ENCODE data around the gene EIF4A3. TPM values are rescaled to one million over a fixed set of nuclear protein-coding genes. Genes with fewer than 3 reads are reported as not detected.

The EIF4A3 gene
- total and polyA plus RNA-seq, 4 donors: 29.0 to 35.1 (median 33.4) TPM

DNA sequence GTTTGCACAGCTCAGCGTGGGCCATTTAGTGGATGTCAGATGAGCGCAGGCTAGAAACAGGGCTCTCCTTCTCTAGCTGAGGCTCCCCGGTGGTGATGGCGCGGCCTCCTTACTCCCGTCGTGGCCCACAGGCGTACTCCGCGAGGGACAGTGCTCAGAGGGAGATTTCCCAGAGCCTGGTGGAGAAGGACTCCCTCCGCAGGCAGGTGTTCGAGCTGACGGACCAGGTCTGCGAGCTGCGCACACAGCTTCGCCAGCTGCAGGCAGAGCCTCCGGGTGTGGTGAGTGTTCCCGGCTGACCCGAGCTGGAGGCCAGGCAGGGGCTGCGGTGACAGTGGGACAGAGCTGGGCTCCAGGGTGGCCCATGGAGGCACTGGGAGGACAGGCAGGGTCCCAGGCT lies 44.3 kb upstream of the EIF4A3 start:
- Histone ChIP-seq H3K9ac (ENCODE audit: low read depth in 1 of 2, low read length in 2 of 2) (no peak overlapping the region), H3K4me1 (ENCODE audit: control insufficient read depth in 4 of 4, insufficient read depth in 4 of 4, low read length in 3 of 4) (peaks cover 0 to 7% (median 3%) of the 10 kb centered on the region in 4 donors), H3K27me3 (ENCODE audit: control insufficient read depth in 4 of 4, insufficient read depth in 4 of 4, low read length in 3 of 4) (no peaks in the 10 kb centered on the region), H3K36me3 (ENCODE audit: control insufficient read depth in 4 of 4, insufficient read depth in 3 of 4, low read depth in 1 of 4, low read length in 3 of 4) (no peaks in the 10 kb centered on the region), H3K27ac (ENCODE audit: low read depth in 1 of 2, low read length in 2 of 2) (no peak overlapping the region), H3K4me3 (ENCODE audit: low read depth in 1 of 3, low read length in 3 of 3) (no peak overlapping the region), H3K9me3 (ENCODE audit: control insufficient read depth in 4 of 4, low read length in 3 of 4) (no peaks in the 10 kb centered on the region)
- no peak for DNase-seq (ENCODE audit: low spot score)
- 91% methylated on average over 20 of the region's 20 CpGs for WGBS
- TF ChIP-seq, protein P1, sequence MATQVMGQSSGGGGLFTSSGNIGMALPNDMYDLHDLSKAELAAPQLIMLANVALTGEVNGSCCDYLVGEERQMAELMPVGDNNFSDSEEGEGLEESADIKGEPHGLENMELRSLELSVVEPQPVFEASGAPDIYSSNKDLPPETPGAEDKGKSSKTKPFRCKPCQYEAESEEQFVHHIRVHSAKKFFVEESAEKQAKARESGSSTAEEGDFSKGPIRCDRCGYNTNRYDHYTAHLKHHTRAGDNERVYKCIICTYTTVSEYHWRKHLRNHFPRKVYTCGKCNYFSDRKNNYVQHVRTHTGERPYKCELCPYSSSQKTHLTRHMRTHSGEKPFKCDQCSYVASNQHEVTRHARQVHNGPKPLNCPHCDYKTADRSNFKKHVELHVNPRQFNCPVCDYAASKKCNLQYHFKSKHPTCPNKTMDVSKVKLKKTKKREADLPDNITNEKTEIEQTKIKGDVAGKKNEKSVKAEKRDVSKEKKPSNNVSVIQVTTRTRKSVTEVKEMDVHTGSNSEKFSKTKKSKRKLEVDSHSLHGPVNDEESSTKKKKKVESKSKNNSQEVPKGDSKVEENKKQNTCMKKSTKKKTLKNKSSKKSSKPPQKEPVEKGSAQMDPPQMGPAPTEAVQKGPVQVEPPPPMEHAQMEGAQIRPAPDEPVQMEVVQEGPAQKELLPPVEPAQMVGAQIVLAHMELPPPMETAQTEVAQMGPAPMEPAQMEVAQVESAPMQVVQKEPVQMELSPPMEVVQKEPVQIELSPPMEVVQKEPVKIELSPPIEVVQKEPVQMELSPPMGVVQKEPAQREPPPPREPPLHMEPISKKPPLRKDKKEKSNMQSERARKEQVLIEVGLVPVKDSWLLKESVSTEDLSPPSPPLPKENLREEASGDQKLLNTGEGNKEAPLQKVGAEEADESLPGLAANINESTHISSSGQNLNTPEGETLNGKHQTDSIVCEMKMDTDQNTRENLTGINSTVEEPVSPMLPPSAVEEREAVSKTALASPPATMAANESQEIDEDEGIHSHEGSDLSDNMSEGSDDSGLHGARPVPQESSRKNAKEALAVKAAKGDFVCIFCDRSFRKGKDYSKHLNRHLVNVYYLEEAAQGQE (IDR thresholded peaks at IDR 0.05): no peak
- TF ChIP-seq NR2F2 (IDR thresholded peaks at IDR 0.05): no peak
- TF ChIP-seq, protein P2, sequence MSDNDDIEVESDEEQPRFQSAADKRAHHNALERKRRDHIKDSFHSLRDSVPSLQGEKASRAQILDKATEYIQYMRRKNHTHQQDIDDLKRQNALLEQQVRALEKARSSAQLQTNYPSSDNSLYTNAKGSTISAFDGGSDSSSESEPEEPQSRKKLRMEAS (IDR thresholded peaks at IDR 0.05): no peak
- TF ChIP-seq FOXA2 (IDR thresholded peaks at IDR 0.05): no peak
- TF ChIP-seq, protein P3, sequence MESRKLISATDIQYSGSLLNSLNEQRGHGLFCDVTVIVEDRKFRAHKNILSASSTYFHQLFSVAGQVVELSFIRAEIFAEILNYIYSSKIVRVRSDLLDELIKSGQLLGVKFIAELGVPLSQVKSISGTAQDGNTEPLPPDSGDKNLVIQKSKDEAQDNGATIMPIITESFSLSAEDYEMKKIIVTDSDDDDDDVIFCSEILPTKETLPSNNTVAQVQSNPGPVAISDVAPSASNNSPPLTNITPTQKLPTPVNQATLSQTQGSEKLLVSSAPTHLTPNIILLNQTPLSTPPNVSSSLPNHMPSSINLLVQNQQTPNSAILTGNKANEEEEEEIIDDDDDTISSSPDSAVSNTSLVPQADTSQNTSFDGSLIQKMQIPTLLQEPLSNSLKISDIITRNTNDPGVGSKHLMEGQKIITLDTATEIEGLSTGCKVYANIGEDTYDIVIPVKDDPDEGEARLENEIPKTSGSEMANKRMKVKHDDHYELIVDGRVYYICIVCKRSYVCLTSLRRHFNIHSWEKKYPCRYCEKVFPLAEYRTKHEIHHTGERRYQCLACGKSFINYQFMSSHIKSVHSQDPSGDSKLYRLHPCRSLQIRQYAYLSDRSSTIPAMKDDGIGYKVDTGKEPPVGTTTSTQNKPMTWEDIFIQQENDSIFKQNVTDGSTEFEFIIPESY (IDR thresholded peaks at IDR 0.05): no peak
- no peak for TF ChIP-seq RAD21 (IDR thresholded peaks at IDR 0.05)
- no peak for TF ChIP-seq JUND (IDR thresholded peaks at IDR 0.05)
- no peak for TF ChIP-seq YY1 (IDR thresholded peaks at IDR 0.05)
- no peak for TF ChIP-seq SP1 (IDR thresholded peaks at IDR 0.05)
- TF ChIP-seq HNF4A (conservative IDR thresholded peaks at IDR 0.05): no peak
- TF ChIP-seq TAF1 (conservative IDR thresholded peaks at IDR 0.05): no peak

DNA sequence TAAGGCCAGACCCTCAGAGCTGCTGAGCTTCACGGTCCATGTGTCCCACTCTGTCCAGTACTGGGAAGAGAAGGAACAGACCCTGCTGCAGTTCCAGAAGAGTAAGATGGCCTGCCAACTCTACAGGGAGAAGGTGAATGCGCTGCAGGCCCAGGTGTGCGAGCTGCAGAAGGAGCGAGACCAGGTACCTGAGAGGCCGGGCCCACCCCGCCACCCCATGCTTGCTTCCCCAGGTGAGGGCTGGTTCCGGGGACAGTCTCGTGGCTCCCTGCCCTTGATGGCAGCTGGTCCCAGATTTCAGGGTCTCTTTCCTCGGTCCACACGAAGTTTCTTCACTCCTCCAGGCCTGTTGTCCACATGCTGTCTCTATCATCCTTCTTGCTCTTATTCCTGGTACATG lies 43.8 kb upstream of the EIF4A3 start:
- H3K9ac ChIP-seq (ENCODE audit: low read depth in 1 of 2, low read length in 2 of 2): no peak overlapping the region
- no peaks in the 10 kb centered on the region for H3K9me3 ChIP-seq (ENCODE audit: control insufficient read depth in 4 of 4, low read length in 3 of 4)
- H3K36me3 ChIP-seq (ENCODE audit: control insufficient read depth in 4 of 4, insufficient read depth in 3 of 4, low read depth in 1 of 4, low read length in 3 of 4): no peaks in the 10 kb centered on the region
- no peaks in the 10 kb centered on the region for H3K27me3 ChIP-seq (ENCODE audit: control insufficient read depth in 4 of 4, insufficient read depth in 4 of 4, low read length in 3 of 4)
- no peak overlapping the region for H3K27ac ChIP-seq (ENCODE audit: low read depth in 1 of 2, low read length in 2 of 2)
- H3K4me1 ChIP-seq (ENCODE audit: control insufficient read depth in 4 of 4, insufficient read depth in 4 of 4, low read length in 3 of 4): peaks cover 0 to 4% (median 2%) of the 10 kb centered on the region in 4 donors
- TF ChIP-seq, protein P4, sequence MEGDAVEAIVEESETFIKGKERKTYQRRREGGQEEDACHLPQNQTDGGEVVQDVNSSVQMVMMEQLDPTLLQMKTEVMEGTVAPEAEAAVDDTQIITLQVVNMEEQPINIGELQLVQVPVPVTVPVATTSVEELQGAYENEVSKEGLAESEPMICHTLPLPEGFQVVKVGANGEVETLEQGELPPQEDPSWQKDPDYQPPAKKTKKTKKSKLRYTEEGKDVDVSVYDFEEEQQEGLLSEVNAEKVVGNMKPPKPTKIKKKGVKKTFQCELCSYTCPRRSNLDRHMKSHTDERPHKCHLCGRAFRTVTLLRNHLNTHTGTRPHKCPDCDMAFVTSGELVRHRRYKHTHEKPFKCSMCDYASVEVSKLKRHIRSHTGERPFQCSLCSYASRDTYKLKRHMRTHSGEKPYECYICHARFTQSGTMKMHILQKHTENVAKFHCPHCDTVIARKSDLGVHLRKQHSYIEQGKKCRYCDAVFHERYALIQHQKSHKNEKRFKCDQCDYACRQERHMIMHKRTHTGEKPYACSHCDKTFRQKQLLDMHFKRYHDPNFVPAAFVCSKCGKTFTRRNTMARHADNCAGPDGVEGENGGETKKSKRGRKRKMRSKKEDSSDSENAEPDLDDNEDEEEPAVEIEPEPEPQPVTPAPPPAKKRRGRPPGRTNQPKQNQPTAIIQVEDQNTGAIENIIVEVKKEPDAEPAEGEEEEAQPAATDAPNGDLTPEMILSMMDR (IDR thresholded peaks at IDR 0.05; ENCODE audit: low read depth, low read length, missing input control): no peak
- TF ChIP-seq, protein P1 (IDR thresholded peaks at IDR 0.05): no peak
- no peak for TF ChIP-seq RAD21 (IDR thresholded peaks at IDR 0.05)
- TF ChIP-seq, protein P2 (IDR thresholded peaks at IDR 0.05): no peak
- TF ChIP-seq HNF4A (conservative IDR thresholded peaks at IDR 0.05): no peak
- no peak for TF ChIP-seq YY1 (IDR thresholded peaks at IDR 0.05)
- no peak for TF ChIP-seq JUND (IDR thresholded peaks at IDR 0.05)
- no peak for TF ChIP-seq NR2F2 (IDR thresholded peaks at IDR 0.05)
- TF ChIP-seq TAF1 (conservative IDR thresholded peaks at IDR 0.05): no peak
- TF ChIP-seq FOXA1 (IDR thresholded peaks at IDR 0.05): no peak
- TF ChIP-seq, protein P3 (IDR thresholded peaks at IDR 0.05): no peak
- no peak for TF ChIP-seq SP1 (IDR thresholded peaks at IDR 0.05)
- TF ChIP-seq GABPA (IDR thresholded peaks at IDR 0.05 in 1 of 2, conservative IDR thresholded peaks at IDR 0.05 in 1 of 2): no peak
- TF ChIP-seq FOXA2 (IDR thresholded peaks at IDR 0.05): no peak
- TF ChIP-seq, protein P5, sequence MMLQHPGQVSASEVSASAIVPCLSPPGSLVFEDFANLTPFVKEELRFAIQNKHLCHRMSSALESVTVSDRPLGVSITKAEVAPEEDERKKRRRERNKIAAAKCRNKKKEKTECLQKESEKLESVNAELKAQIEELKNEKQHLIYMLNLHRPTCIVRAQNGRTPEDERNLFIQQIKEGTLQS (IDR thresholded peaks at IDR 0.05): no peak
- TF ChIP-seq RXRA (IDR thresholded peaks at IDR 0.05): no peak
- no peak for TF ChIP-seq HNF4G (IDR thresholded peaks at IDR 0.05)
- TF ChIP-seq EGR1 (IDR thresholded peaks at IDR 0.05; ENCODE audit: low read depth in 2 of 2): no peak
- WGBS: 94% methylated on average over 10 of the region's 10 CpGs
- no peak for DNase-seq (ENCODE audit: low spot score)
- H3K4me3 ChIP-seq (ENCODE audit: low read depth in 1 of 3, low read length in 3 of 3): no peak overlapping the region

Measured in liver (tissue), 9 donors.